22Rv1 (cell line): ENCODE measurements around the gene SDHB.

Experiments
- CTCF ChIP-seq: fragments of 450-650 bp; IDR thresholded peaks from 2 replicates; pipeline ENCODE4 v1.5.1; 2017; ENCODE audit warnings: mild to moderate bottlenecking
- ZFX ChIP-seq: fragments of 450-650 bp; IDR thresholded peaks from 2 replicates; pipeline ENCODE4 v1.6.1; 2017; ENCODE audit warnings: antibody characterized with exemption, borderline replicate concordance

DNA sequence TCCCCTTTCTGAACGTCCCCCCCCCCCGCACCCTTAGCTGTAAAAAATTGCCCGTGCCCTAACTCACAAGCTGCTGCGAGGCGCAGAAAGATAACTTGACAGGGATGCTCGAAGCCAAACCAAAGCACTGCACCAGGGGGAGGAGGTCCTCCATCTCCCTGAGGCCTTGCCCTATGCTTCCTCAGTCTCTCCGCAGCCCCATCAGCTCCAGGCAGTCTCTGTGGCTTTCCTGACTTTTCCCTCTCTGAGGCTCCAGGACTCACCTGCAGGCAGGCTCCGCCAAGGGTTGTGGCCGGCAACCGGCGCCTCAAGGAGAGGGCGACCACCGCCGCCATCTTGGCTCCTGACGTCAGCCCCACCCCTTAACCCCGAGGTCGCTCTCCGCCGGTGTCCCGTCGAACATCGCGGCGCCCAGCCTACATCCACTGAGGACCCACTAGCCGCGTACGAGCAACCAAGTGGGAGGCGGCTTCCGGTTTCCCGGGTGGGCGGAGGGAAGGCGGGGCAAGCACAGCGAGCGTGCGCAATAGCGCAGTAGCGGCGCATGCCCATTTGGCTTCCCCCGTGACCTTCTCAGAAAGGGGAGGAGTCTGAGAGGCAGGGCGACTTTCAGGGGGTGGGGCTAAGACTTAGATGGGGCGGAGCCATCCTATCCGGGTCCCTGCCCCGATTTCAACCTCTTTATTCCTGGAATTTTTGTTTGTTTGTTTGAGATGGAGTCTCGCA is at the start of gene SDHB:
- TF ChIP-seq CTCF: no peak
- TF ChIP-seq ZFX: no peak
